ENCODE results near the gene LLGL1.

DNA sequence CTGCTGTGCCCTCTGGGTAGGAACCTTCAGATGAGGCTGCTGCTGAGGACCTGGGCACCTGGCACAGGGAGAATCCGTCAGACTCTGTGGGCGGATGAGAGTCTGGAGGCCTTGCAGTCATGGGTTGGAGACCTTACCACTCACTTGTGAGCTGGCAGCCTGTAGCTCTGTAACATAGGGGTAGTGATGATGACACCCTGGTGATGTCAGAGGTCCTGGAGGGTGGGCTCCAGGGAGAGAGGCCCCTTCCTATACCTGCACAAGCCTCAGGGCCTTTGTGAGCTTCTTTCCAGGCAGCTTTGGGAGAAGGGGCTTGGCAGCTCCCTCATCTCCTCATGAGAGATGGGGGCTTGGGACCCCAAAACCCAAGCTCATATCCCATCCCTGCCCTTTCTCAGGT, 36.7 kb downstream of the LLGL1 start:
- no peak for TF ChIP-seq CTCF (IDR thresholded peaks at IDR 0.05)
- TF ChIP-seq POLR2A (IDR thresholded peaks at IDR 0.05): no peak

Data from body of pancreas (tissue), 4 donors.